Neuronal stem cell (in vitro differentiated cells): ENCODE results near the gene CD200R1L.

Experiments used
- DNase-seq: peaks from one replicate; pipeline ENCODE4 v3.0.0-alpha.2; 2013; ENCODE audit warnings: low spot score
- H2AFZ ChIP-seq: one replicate; pipeline ENCODE4 v1.6.1; 2013; ENCODE audit warnings: mild to moderate bottlenecking, low read length, inconsistent platforms
- H2AK5ac ChIP-seq: 2 replicates; pipeline ENCODE4 v1.6.1; 2013; ENCODE audit warnings: low read depth, mild to moderate bottlenecking, inconsistent platforms, low read length, moderate library complexity, mixed read lengths
- H2BK120ac ChIP-seq: 2 replicates; pipeline ENCODE4 v1.6.1; 2013; ENCODE audit warnings: low read depth, mild to moderate bottlenecking, inconsistent platforms, low read length, moderate library complexity, mixed read lengths
- H2BK12ac ChIP-seq: one replicate; pipeline ENCODE4 v1.6.1; 2013; ENCODE audit warnings: low read length, inconsistent platforms
- H2BK15ac ChIP-seq: 2 replicates; pipeline ENCODE4 v1.6.1; 2013; ENCODE audit warnings: mild to moderate bottlenecking, low read length, inconsistent platforms, mixed read lengths
- H2BK5ac ChIP-seq: one replicate; pipeline ENCODE4 v1.6.1; 2013; ENCODE audit warnings: inconsistent platforms, mild to moderate bottlenecking, low read length, moderate library complexity
- H3K14ac ChIP-seq: one replicate; pipeline ENCODE4 v1.6.1; 2013; ENCODE audit warnings: low read length, inconsistent platforms
- H3K18ac ChIP-seq: 2 replicates; pipeline ENCODE4 v1.6.1; 2013; ENCODE audit warnings: low read length, inconsistent platforms
- H3K23ac ChIP-seq: 2 replicates; pipeline ENCODE4 v1.6.1; 2013; ENCODE audit warnings: low read depth, mild to moderate bottlenecking, mixed read lengths, low read length, inconsistent platforms; ENCODE audit not compliant: poor library complexity
- H3K27ac ChIP-seq: replicated peaks from 3 replicates; pipeline ENCODE4 v1.5.1; 2013; ENCODE audit warnings: low read length, inconsistent platforms
- H3K27me3 ChIP-seq, 3 experiments: 2 replicates each; pipeline ENCODE4 v1.6.1; 2013; ENCODE audit warnings: low read length in 3 of 3, mild to moderate bottlenecking in 2 of 3, inconsistent platforms in 1 of 3, low read depth in 1 of 3, mixed read lengths in 1 of 3, moderate library complexity in 1 of 3; ENCODE audit not compliant: control insufficient read depth in 3 of 3, insufficient read depth in 3 of 3
- H3K36me3 ChIP-seq, 2 donors: replicated peaks in 1 of 2; 2 replicates each; pipeline ENCODE4 v1.6.1; 2013; ENCODE audit warnings: low read length in 2 of 2; ENCODE audit not compliant: control insufficient read depth in 2 of 2, insufficient read depth in 2 of 2
- H3K4ac ChIP-seq: 2 replicates; pipeline ENCODE4 v1.6.1; 2013; ENCODE audit warnings: inconsistent platforms, mild to moderate bottlenecking, low read length, moderate library complexity
- H3K4me1 ChIP-seq, 2 donors: 1 replicate in 1 of 2; 2 replicates in 1 of 2; pipeline ENCODE4 v1.6.1; 2013; ENCODE audit warnings: low read length in 2 of 2, low read depth in 1 of 2; ENCODE audit not compliant: control insufficient read depth in 2 of 2, insufficient read depth in 1 of 2
- H3K4me2 ChIP-seq: one replicate; pipeline ENCODE4 v1.6.1; 2013; ENCODE audit warnings: mild to moderate bottlenecking, low read length, inconsistent platforms; ENCODE audit not compliant: insufficient read depth, poor library complexity, severe bottlenecking
- H3K4me3 ChIP-seq, 2 donors: 2 replicates each; pipeline ENCODE4 v1.5.1; 2013; ENCODE audit warnings: low read length in 2 of 2, mild to moderate bottlenecking in 2 of 2, inconsistent platforms in 1 of 2, moderate library complexity in 1 of 2
- H3K79me1 ChIP-seq: one replicate; pipeline ENCODE4 v1.6.1; 2013; ENCODE audit warnings: low read depth, mild to moderate bottlenecking, inconsistent platforms, low read length, moderate library complexity
- H3K9ac ChIP-seq: one replicate; pipeline ENCODE4 v1.6.1; 2013; ENCODE audit warnings: mild to moderate bottlenecking, low read depth, low read length, inconsistent platforms; ENCODE audit not compliant: poor library complexity
- H3K9me3 ChIP-seq, 2 donors: replicated peaks in 1 of 2; 2 replicates each; pipeline versions ENCODE3 to v1.6.1; 2013; ENCODE audit warnings: low read length in 2 of 2, mild to moderate bottlenecking in 2 of 2, inconsistent platforms in 1 of 2, low read depth in 1 of 2, mixed read lengths in 1 of 2, moderate library complexity in 1 of 2; ENCODE audit not compliant: control insufficient read depth in 2 of 2, insufficient read depth in 1 of 2
- H4K8ac ChIP-seq: one replicate; pipeline ENCODE4 v1.6.1; 2013; ENCODE audit warnings: low read depth, mild to moderate bottlenecking, inconsistent platforms, low read length, moderate library complexity
- H4K91ac ChIP-seq: one replicate; pipeline ENCODE4 v1.6.1; 2013; ENCODE audit warnings: low read length, low read depth, mild to moderate bottlenecking, inconsistent platforms; ENCODE audit not compliant: poor library complexity
- WGBS, 2 donors: extraction: QIAGEN DNeasy Blood & Tissue Kit; methylation state at CpG; one replicate each; pipeline ENCODE4 v1.1.7; 2013; ENCODE audit warnings: missing lambda C conversion rate in 2 of 2, mixed read lengths in 1 of 2; ENCODE audit not compliant: insufficient read length in 2 of 2, insufficient replicate concordance in 1 of 2; ENCODE audit errors: extremely low coverage in 2 of 2; 5-methylcytosine and 5-hydroxymethylcytosine counted together

Gene CD200R1L

GRCh38 chr3:112804021-112804420 lies 42.6 kb downstream of the CD200R1L start:
- no peak overlapping the region for H2AK5ac ChIP-seq
- H3K36me3 ChIP-seq = no peaks in the 10 kb centered on the region
- no peak overlapping the region for H2BK15ac ChIP-seq
- no peak overlapping the region for H2BK5ac ChIP-seq
- no peak overlapping the region for H3K14ac ChIP-seq
- DNase-seq = no peak
- H2BK120ac ChIP-seq = no peak overlapping the region
- H3K4me2 ChIP-seq = no peak overlapping the region
- H3K4me3 ChIP-seq = no peak overlapping the region
- WGBS, 2 donors = no CpG with 5 or more reads among the region's 1 CpG
- no peak overlapping the region for H3K4ac ChIP-seq
- no peak overlapping the region for H4K8ac ChIP-seq
- no peak overlapping the region for H3K9ac ChIP-seq
- H3K79me1 ChIP-seq = no peaks in the 10 kb centered on the region
- H3K27me3 ChIP-seq = no peaks in the 10 kb centered on the region
- H3K4me1 ChIP-seq = no peaks in the 10 kb centered on the region
- no peak overlapping the region for H3K27ac ChIP-seq
- H3K23ac ChIP-seq = no peak overlapping the region
- no peak overlapping the region for H2BK12ac ChIP-seq
- no peak overlapping the region for H3K18ac ChIP-seq
- H2AFZ ChIP-seq = no peak overlapping the region
- no peaks in the 10 kb centered on the region for H3K9me3 ChIP-seq
- H4K91ac ChIP-seq = no peak overlapping the region

- Histone ChIP-seq H2BK120ac (no peak overlapping the region), H2AK5ac (no peak overlapping the region), H3K4ac (no peak overlapping the region), H3K18ac (no peak overlapping the region), H3K36me3 (no peaks in the 10 kb centered on the region), H4K91ac (no peak overlapping the region), H3K27ac (no peak overlapping the region), H2AFZ (no peak overlapping the region), H3K79me1 (no peaks in the 10 kb centered on the region), H3K9ac (no peak overlapping the region), H2BK12ac (no peak overlapping the region), H3K4me1 (no peaks in the 10 kb centered on the region), H3K14ac (no peak overlapping the region), H2BK5ac (no peak overlapping the region), H3K23ac (no peak overlapping the region), H3K4me3 (no peak overlapping the region), H4K8ac (no peak overlapping the region), H3K9me3 (no peaks in the 10 kb centered on the region), H2BK15ac (no peak overlapping the region), H3K27me3 (no peaks in the 10 kb centered on the region), H3K4me2 (no peak overlapping the region)
- no peak for DNase-seq
- WGBS, 2 donors = no CpG with 5 or more reads among the region's 2 CpGs
These were observed 43.2 kb downstream of the CD200R1L start for GRCh38 chr3:112803467-112803866.

GRCh38 chr3:112802338-112802737 lies 44.3 kb downstream of the CD200R1L start:
- no peak for DNase-seq
- Histone ChIP-seq H3K18ac (no peak overlapping the region), H4K8ac (no peak overlapping the region), H2BK12ac (no peak overlapping the region), H3K9ac (no peak overlapping the region), H3K27ac (no peak overlapping the region), H3K4me2 (no peak overlapping the region), H2BK5ac (no peak overlapping the region), H3K27me3 (no peaks in the 10 kb centered on the region), H4K91ac (no peak overlapping the region), H3K4ac (no peak overlapping the region), H3K36me3 (no peaks in the 10 kb centered on the region), H3K4me3 (no peak overlapping the region), H2AK5ac (no peak overlapping the region), H3K23ac (no peak overlapping the region), H2AFZ (no peak overlapping the region), H3K9me3 (no peaks in the 10 kb centered on the region), H2BK120ac (no peak overlapping the region), H2BK15ac (no peak overlapping the region), H3K79me1 (no peaks in the 10 kb centered on the region), H3K4me1 (no peaks in the 10 kb centered on the region), H3K14ac (no peak overlapping the region)

- Histone ChIP-seq H3K4ac (no peak overlapping the region), H2BK5ac (no peak overlapping the region), H3K18ac (no peak overlapping the region), H2BK120ac (no peak overlapping the region), H3K23ac (no peak overlapping the region), H3K27ac (no peak overlapping the region), H3K4me2 (no peak overlapping the region), H2AK5ac (no peak overlapping the region), H3K4me1 (no peaks in the 10 kb centered on the region), H2BK15ac (no peak overlapping the region), H4K8ac (no peak overlapping the region), H3K79me1 (no peaks in the 10 kb centered on the region), H2AFZ (no peak overlapping the region), H3K4me3 (no peak overlapping the region), H4K91ac (no peak overlapping the region), H3K14ac (no peak overlapping the region), H2BK12ac (no peak overlapping the region), H3K27me3 (no peaks in the 10 kb centered on the region), H3K36me3 (no peaks in the 10 kb centered on the region), H3K9me3 (no peaks in the 10 kb centered on the region), H3K9ac (no peak overlapping the region)
- no peak for DNase-seq
These were observed 46.7 kb downstream of the CD200R1L start for GRCh38 chr3:112799946-112800345.
